Naive thymus-derived CD4-positive, alpha-beta T cell (primary cell): Measurements from ENCODE around the gene HUS1B. TPM values are rescaled to one million over a fixed set of nuclear protein-coding genes. Genes with fewer than 3 reads are reported as not detected.
A peak's percentile ranks its signal among the peaks of the same experiment; 100 is the strongest.
"Not testable (repeated sequence)": the region's sequence is repeated elsewhere in the genome, so short reads cannot be mapped to it uniquely, and the experiment has no call there.

ENCODE experiments used
- ATAC-seq: fragments of 150-1000 bp; cut with Tn5 transposase; 2 replicates; pipeline ENCODE4 v1.10.0; 2021; ENCODE audit warnings: mild to moderate bottlenecking, moderate library complexity
- CTCF ChIA-PET: fragments of 350-600 bp; sonication (Branson Sonifier 250); formaldehyde crosslinking; loops from one replicate; lab custom pipeline; 2021; ENCODE audit warnings: antibody characterized with exemption; lab: Charles Lee
- POLR2A ChIA-PET: fragments of 350-600 bp; sonication (Branson Sonifier 250); formaldehyde crosslinking; loops from one replicate; lab custom pipeline; 2021; ENCODE audit warnings: antibody characterized with exemption, inconsistent platforms; lab: Charles Lee
- DNase-seq, 9 donors: peaks; one replicate each; pipeline versions ENCODE4 v3.0.0 to v3.0.0-alpha.2; 2020 to 2022; ENCODE audit warnings: mixed read lengths in 1 of 9
- H3K27ac ChIP-seq: one replicate; pipeline ENCODE4 v1.7.0; 2013; ENCODE audit warnings: mild to moderate bottlenecking, low read depth, low read length, moderate library complexity
- H3K27me3 ChIP-seq, 2 donors: one replicate each; pipeline ENCODE4 v1.7.0; 2013; ENCODE audit warnings: low read length in 2 of 2, mild to moderate bottlenecking in 2 of 2, moderate library complexity in 2 of 2; ENCODE audit not compliant: control insufficient read depth in 2 of 2, insufficient read depth in 2 of 2
- H3K36me3 ChIP-seq, 3 experiments: 1 replicate in 2 of 3; 2 replicates in 1 of 3; pipeline ENCODE4 v1.7.0; 2013; ENCODE audit warnings: low read length in 3 of 3, mild to moderate bottlenecking in 3 of 3, moderate library complexity in 1 of 3; ENCODE audit not compliant: insufficient read depth in 3 of 3, control insufficient read depth in 2 of 3
- H3K4me1 ChIP-seq, 2 donors: one replicate each; pipeline ENCODE4 v1.7.0; 2013; ENCODE audit warnings: low read length in 2 of 2, mild to moderate bottlenecking in 2 of 2, moderate library complexity in 1 of 2; ENCODE audit not compliant: control insufficient read depth in 2 of 2, insufficient read depth in 2 of 2
- H3K4me3 ChIP-seq: 2 replicates; pipeline ENCODE4 v1.7.0; 2013; ENCODE audit warnings: mild to moderate bottlenecking, low read length
- H3K9me3 ChIP-seq, 3 experiments: 1 replicate in 2 of 3; 2 replicates in 1 of 3; pipeline ENCODE4 v1.7.0; 2013; ENCODE audit warnings: low read length in 3 of 3; ENCODE audit not compliant: control insufficient read depth in 2 of 3
- H3K27ac Mint-ChIP-seq, 9 donors: one replicate each; pipeline ENCODE4 v1.8.0; 2020 to 2022; ENCODE audit warnings: mixed read lengths in 9 of 9, mild to moderate bottlenecking in 8 of 9, moderate library complexity in 5 of 9, inconsistent platforms in 2 of 9
- H3K27me3 Mint-ChIP-seq, 5 donors: one replicate each; pipeline ENCODE4 v1.8.0; 2021 to 2022; ENCODE audit warnings: mixed read lengths in 5 of 5, mild to moderate bottlenecking in 1 of 5
- H3K36me3 Mint-ChIP-seq, 5 donors: one replicate each; pipeline ENCODE4 v1.8.0; 2020 to 2022; ENCODE audit warnings: mixed read lengths in 5 of 5, mild to moderate bottlenecking in 3 of 5, inconsistent platforms in 1 of 5
- H3K4me1 Mint-ChIP-seq, 7 donors: one replicate each; pipeline ENCODE4 v1.8.0; 2020 to 2022; ENCODE audit warnings: mixed read lengths in 7 of 7, mild to moderate bottlenecking in 3 of 7, inconsistent platforms in 1 of 7
- H3K4me3 Mint-ChIP-seq, 10 donors: one replicate each; pipeline ENCODE4 v1.8.0; 2020 to 2022; ENCODE audit warnings: mild to moderate bottlenecking in 10 of 10, mixed read lengths in 10 of 10, moderate library complexity in 6 of 10, inconsistent platforms in 2 of 10
- H3K9me3 Mint-ChIP-seq, 11 donors: one replicate each; pipeline ENCODE4 v1.8.0; 2020 to 2022; ENCODE audit warnings: mixed read lengths in 11 of 11, mild to moderate bottlenecking in 4 of 11, inconsistent platforms in 1 of 11, moderate library complexity in 1 of 11
- intact Hi-C, 2 donors: fragments of 100-400 bp; cut with micrococcal nuclease; formaldehyde crosslinking; loops; one replicate each; pipeline ENCODE4 v1.15.1; 2023
- polyA plus RNA-seq, 2 donors: library from polyadenylated mRNA; unstranded; fragments of 300-500 nt; fragmentation: Illumina TruSeq; gene quantifications; one replicate each; pipeline ENCODE4 v1.2.3, GENCODE V29; 2021
- total RNA-seq, 6 experiments: library from RNA in 5 of 6; stranded (reverse) in 5 of 6; gene quantifications; 1 replicate in 5 of 6; 2 replicates in 1 of 6; pipeline ENCODE4 v1.2.3 and lab custom pipeline; 2021 to 2026

HUS1B gene
- total and polyA plus RNA-seq, 7 experiments from 2014 or later: 1.1 to 3.5 (median 2.1) TPM

DNA sequence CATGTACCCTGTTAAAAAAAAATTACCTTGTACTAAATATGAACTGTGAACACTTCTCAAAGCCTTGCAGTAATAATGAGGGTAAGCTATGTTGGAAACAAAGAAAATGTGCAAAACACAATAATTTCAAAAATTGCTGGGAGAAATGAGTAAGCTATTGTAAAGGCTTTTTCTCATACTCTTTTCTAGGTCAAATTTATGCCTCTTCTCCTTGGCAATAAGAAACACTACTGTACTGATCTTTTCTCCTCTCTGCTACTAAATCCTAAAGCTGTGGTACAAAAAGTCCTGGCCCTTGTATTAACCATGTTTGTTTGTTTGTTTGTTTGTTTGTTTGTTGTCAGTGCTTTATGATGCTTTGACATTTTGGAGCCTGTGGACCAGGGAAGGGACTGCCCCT is 17.5 kb upstream of the HUS1B start:
- Histone ChIP-seq H3K4me1 (no peaks in the 10 kb centered on the region), H3K27me3 (no peaks in the 10 kb centered on the region), H3K27ac (no peak overlapping the region), H3K9me3 (no peaks in the 10 kb centered on the region), H3K36me3 (peaks cover 0 to 5% (median 0%) of the 10 kb centered on the region in 3 experiments), H3K4me3 (no peak overlapping the region)
- Mint-ChIP-seq H3K4me1 (peaks cover 13 to 36% (median 23%) of the 10 kb centered on the region in 7 donors), H3K36me3 (peaks cover 5 to 30% (median 26%) of the 10 kb centered on the region in 5 donors), H3K4me3 (no peak overlapping the region), H3K9me3 (peaks cover 0 to 9% (median 0%) of the 10 kb centered on the region in 11 donors), H3K27me3 (no peaks in the 10 kb centered on the region), H3K27ac (peak overlapping the region in 1 of 9 donors; percentile 32)
- CTCF ChIA-PET: interaction anchor here (0.6 to 0.8 kb wide), 4 partner anchors 9 to 290 kb away, joined by 3 to 4 read pairs (median 3); no protein-coding TSS in a partner anchor
- ATAC-seq (no peak), DNase-seq (no peak)
- POLR2A ChIA-PET: no interaction called here
- intact Hi-C loops: no loop called here

DNA sequence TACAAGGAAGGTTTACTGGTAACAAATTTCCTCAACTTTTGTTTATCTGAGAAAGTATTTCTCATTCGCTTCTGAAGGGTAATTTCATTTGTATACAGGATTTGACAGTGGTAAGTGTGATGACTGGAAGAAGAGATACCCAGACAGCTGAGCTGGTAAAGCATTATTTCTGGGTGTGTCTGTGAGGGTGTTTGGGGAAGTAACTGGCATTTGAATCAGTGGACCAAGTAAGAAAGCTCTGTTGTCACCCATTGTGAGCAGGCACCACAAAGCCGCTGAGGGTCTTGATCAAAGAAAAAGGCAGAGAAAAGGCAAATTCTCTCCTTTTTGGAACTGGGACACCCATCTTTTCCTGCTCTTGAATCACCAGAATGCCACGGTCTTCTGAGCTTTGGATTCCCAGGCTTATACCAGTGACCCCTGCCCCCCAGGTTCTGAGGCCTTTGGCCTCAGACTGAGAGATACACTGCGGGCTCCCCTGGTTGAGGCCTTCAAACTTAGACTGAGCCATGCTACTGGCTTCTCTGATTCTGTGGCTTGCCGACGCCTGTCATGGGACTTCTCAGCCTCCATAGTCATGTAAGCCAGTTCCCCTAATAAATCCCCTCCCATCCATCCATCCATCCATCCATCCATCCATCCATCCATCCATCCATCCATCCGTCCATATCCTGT is 10.5 kb upstream of the HUS1B start:
- H3K4me3 ChIP-seq: no peak overlapping the region
- no peaks in the 10 kb centered on the region for H3K27me3 Mint-ChIP-seq
- no peak overlapping the region for H3K27ac Mint-ChIP-seq
- peaks cover 0 to 24% (median 9%) of the 10 kb centered on the region in 11 donors for H3K9me3 Mint-ChIP-seq
- H3K27me3 ChIP-seq: no peaks in the 10 kb centered on the region
- peaks cover 14 to 44% (median 39%) of the 10 kb centered on the region in 5 donors for H3K36me3 Mint-ChIP-seq
- ChIA-PET CTCF (no interaction called here), POLR2A (no interaction called here)
- DNase-seq: no peak
- peaks cover 2 to 6% of the 10 kb centered on the region in 2 donors for H3K4me1 ChIP-seq
- no peak for ATAC-seq
- H3K27ac ChIP-seq: no peak overlapping the region
- peak overlapping the region in 3 of 10 donors; percentile 4 to 33 (median 15) for H3K4me3 Mint-ChIP-seq
- peaks cover 0 to 8% (median 0%) of the 10 kb centered on the region in 3 experiments for H3K36me3 ChIP-seq
- no peaks in the 10 kb centered on the region for H3K9me3 ChIP-seq
- intact Hi-C loops: no loop called here
- H3K4me1 Mint-ChIP-seq: peaks cover 29 to 57% (median 46%) of the 10 kb centered on the region in 7 donors

DNA sequence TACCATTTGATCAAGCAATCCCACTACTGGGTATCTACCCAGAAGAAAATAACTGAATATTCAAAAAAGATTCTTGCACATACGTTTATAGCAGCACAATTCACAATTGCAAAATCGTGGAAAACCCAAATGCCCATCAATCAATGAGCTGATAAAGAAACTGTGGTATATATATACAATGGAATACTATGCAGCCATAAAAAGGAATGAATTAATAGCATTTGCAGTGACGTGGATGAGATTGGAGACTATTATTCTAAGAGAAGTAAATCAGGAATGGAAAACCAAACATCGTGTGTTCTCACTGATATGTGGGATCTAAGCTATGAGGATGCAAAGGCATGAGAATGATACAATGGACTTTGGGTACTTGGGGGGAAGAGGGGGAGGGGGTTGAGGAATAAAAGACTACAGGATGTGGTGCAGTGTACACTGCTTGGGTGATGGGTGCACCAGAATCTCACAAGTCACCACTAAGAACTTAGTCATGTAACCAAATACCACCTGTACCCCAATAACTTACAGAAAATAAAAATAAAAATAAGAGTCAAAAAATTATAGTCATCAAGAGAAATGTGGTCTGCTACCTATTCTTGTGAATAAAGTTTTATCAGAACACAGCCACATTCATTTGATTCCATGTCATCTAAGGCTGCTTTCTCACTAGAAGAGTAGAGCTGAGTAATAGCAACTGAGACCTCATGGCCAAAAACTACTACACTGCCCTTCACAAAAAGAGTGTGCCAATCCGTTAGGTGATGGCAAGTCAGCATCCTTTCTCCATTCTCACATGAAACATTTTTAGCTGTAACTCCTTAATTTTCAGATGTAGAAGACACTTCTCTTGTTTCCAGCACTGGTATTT is 8.7 kb upstream of the HUS1B start:
- H3K4me1 ChIP-seq: peaks cover 6 to 18% of the 10 kb centered on the region in 2 donors
- no peak for ATAC-seq
- H3K9me3 Mint-ChIP-seq: peaks cover 0 to 21% (median 9%) of the 10 kb centered on the region in 11 donors
- no peaks in the 10 kb centered on the region for H3K27me3 Mint-ChIP-seq
- DNase-seq: no peak
- H3K36me3 ChIP-seq: peaks cover 0 to 8% (median 0%) of the 10 kb centered on the region in 3 experiments
- CTCF ChIA-PET: no interaction called here
- no peak overlapping the region for H3K4me3 Mint-ChIP-seq
- no peaks in the 10 kb centered on the region for H3K27me3 ChIP-seq
- intact Hi-C loops: no loop called here
- H3K36me3 Mint-ChIP-seq: peaks cover 10 to 37% (median 32%) of the 10 kb centered on the region in 5 donors
- H3K4me3 ChIP-seq: no peak overlapping the region
- POLR2A ChIA-PET: interaction anchor here (0.8 kb wide), 1 partner anchor 324 kb away, joined by 3 read pairs; no protein-coding TSS in a partner anchor
- H3K27ac ChIP-seq: no peak overlapping the region
- H3K27ac Mint-ChIP-seq: no peak overlapping the region
- H3K4me1 Mint-ChIP-seq: peaks cover 42 to 68% (median 57%) of the 10 kb centered on the region in 7 donors
- H3K9me3 ChIP-seq: no peaks in the 10 kb centered on the region

GRCh38 chr6:663788-664187 is 6.9 kb upstream of the HUS1B start:
- intact Hi-C loops, POLR2A ChIA-PET: not testable (repeated sequence)

DNA sequence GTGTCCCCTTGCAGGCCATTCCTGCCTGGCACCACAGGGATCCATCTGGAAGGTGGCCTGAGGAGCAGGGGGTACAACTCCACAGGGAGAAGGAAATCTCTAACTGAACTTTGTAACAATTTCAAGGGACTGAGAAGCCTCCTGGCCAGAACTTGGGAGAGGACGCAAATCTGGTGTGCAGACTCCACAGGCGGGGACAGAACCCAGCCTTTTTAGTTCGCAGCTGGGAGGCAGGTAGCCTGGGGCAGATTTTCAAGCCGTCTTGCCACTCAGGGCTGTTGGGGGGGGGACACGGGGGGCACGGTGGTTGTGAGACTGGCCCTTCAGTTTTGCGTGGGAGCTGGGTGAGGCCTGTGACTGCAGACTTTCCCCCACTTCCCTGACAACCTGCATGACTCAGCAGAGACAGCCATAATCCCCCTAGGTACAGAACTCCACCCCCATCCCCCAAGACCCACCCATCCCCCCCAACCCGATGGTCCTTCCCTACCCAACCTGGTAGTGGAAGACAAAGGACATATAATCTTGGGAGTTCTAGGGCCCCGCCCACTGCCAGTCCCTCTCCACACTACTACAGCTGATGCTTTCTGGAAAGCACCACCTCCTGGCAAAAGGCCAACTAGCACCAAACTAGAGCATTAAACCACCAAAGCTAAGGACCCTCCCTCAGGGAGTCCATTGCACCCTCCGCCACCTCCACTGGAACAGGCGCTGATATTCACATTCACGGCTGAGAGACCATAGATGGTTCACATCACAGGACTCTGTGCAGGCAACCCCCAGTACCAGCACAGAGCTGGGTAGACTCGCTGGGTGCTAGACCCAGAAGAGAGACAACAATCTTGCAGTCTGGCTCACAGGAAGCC is 3.0 kb upstream of the HUS1B start:
- H3K4me1 Mint-ChIP-seq: peaks cover 53 to 79% (median 64%) of the 10 kb centered on the region in 7 donors
- Histone ChIP-seq H3K27ac (no peak overlapping the region), H3K9me3 (no peaks in the 10 kb centered on the region), H3K27me3 (no peaks in the 10 kb centered on the region), H3K4me1 (peaks cover 12 to 23% of the 10 kb centered on the region in 2 donors), H3K4me3 (no peak overlapping the region), H3K36me3 (peaks cover 0 to 11% (median 0%) of the 10 kb centered on the region in 3 experiments)
- peak overlapping the region; percentile 18 to 84 (median 57) for H3K27ac Mint-ChIP-seq
- H3K27me3 Mint-ChIP-seq: no peaks in the 10 kb centered on the region
- peaks cover 0 to 7% (median 3%) of the 10 kb centered on the region in 11 donors for H3K9me3 Mint-ChIP-seq
- CTCF ChIA-PET: interaction anchor here (0.6 kb wide), 1 partner anchor 875 kb away, joined by 4 read pairs; no protein-coding TSS in a partner anchor
- ATAC-seq (no peak), DNase-seq (peak in 5 of 9 donors; percentile 0 to 9 (median 8))
- intact Hi-C loops: no loop called here
- H3K4me3 Mint-ChIP-seq: peak overlapping the region; percentile 18 to 70 (median 40)
- H3K36me3 Mint-ChIP-seq: peaks cover 10 to 38% (median 34%) of the 10 kb centered on the region in 5 donors
- POLR2A ChIA-PET: no interaction called here

More at GRCh38 chr6:663788-664187, 6.9 kb upstream of the HUS1B start:
- H3K4me3 ChIP-seq, DNase-seq, ATAC-seq, CTCF ChIA-PET, H3K9me3 ChIP-seq, H3K27ac ChIP-seq, H3K36me3 ChIP-seq, H3K27me3 ChIP-seq, H3K27me3 Mint-ChIP-seq: not testable (repeated sequence)
- H3K27ac Mint-ChIP-seq: peak overlapping the region in 4 of 9 donors; percentile 14 to 80 (median 30)
- H3K4me1 Mint-ChIP-seq: peaks cover 55 to 80% (median 71%) of the 10 kb centered on the region in 7 donors
- H3K4me1 ChIP-seq: peaks cover 12 to 23% of the 10 kb centered on the region in 2 donors
- H3K4me3 Mint-ChIP-seq: peak overlapping the region in 9 of 10 donors; percentile 17 to 71 (median 36)
- peaks cover 0 to 21% (median 9%) of the 10 kb centered on the region in 11 donors for H3K9me3 Mint-ChIP-seq
- peaks cover 10 to 32% (median 29%) of the 10 kb centered on the region in 5 donors for H3K36me3 Mint-ChIP-seq
